Measurements from ENCODE around the gene KLKB1.
"Not testable (repeated sequence)": the region's sequence is repeated elsewhere in the genome, so short reads cannot be mapped to it uniquely, and the experiment has no call there.

KLKB1 gene

GRCh38 chr4:186227744-186228513 is 622 bp downstream of the KLKB1 start:
- DNase-seq, result no peak

- DNase-seq, result no peak
These were observed 1.2 kb downstream of the KLKB1 start for GRCh38 chr4:186228514-186228894.

- DNase-seq, result no peak
These were observed 7.1 kb downstream of the KLKB1 start for GRCh38 chr4:186234367-186234766.

GRCh38 chr4:186236126-186236525 is 8.8 kb downstream of the KLKB1 start:
- DNase-seq, result no peak

- no peak for DNase-seq
These were observed 13.1 kb downstream of the KLKB1 start for GRCh38 chr4:186240452-186240847.

GRCh38 chr4:186240848-186241491 is 13.7 kb downstream of the KLKB1 start:
- no peak for DNase-seq

- DNase-seq, result no peak
These were observed 14.3 kb downstream of the KLKB1 start for GRCh38 chr4:186241616-186242015.

GRCh38 chr4:186242031-186242430 is 14.7 kb downstream of the KLKB1 start:
- not testable (repeated sequence) for DNase-seq

- DNase-seq, result no peak
These were observed 16.0 kb downstream of the KLKB1 start for GRCh38 chr4:186243331-186243730.

- DNase-seq, result no peak
These were observed 17.5 kb downstream of the KLKB1 start for GRCh38 chr4:186244835-186245234.

GRCh38 chr4:186247062-186247752 is 19.9 kb downstream of the KLKB1 start:
- not testable (repeated sequence) for DNase-seq

GRCh38 chr4:186248643-186249042 is 21.3 kb downstream of the KLKB1 start:
- no peak for DNase-seq

GRCh38 chr4:186249785-186250754 is 22.8 kb downstream of the KLKB1 start:
- DNase-seq, result no peak

GRCh38 chr4:186250760-186251159 is 23.5 kb downstream of the KLKB1 start:
- no peak for DNase-seq

- no peak for DNase-seq
These were observed 27.8 kb downstream of the KLKB1 start for GRCh38 chr4:186255122-186255521.

- DNase-seq, result no peak
These were observed 31.0 kb downstream of the KLKB1 start for GRCh38 chr4:186258216-186258811.

- no peak for DNase-seq
These were observed 32.8 kb downstream of the KLKB1 start for GRCh38 chr4:186260117-186260503.

GRCh38 chr4:186260504-186261448 is 33.5 kb downstream of the KLKB1 start:
- DNase-seq, result no peak

- no peak for DNase-seq
These were observed 37.4 kb downstream of the KLKB1 start for GRCh38 chr4:186264660-186265059.

- not testable (repeated sequence) for DNase-seq
These were observed 37.9 kb downstream of the KLKB1 start for GRCh38 chr4:186265250-186265649.
